GM18861 (cell line): ENCODE data around the gene PLAGL1.
"Not testable (repeated sequence)": the region's sequence is repeated elsewhere in the genome, so short reads cannot be mapped to it uniquely, and the experiment has no call there.

Experiments used
- ATAC-seq: cut with Tn5 transposase; IDR thresholded peaks from one replicate; pipeline ENCODE4 v1.9.1; 2021; ENCODE audit not compliant: unreplicated experiment

Gene PLAGL1

GRCh38 chr6:144009628-144010027, 1.6 kb upstream of the PLAGL1 start:
- not testable (repeated sequence) for ATAC-seq

- no peak for ATAC-seq
Observed at GRCh38 chr6:144008846-144009245, 787 bp upstream of the PLAGL1 start.

DNA sequence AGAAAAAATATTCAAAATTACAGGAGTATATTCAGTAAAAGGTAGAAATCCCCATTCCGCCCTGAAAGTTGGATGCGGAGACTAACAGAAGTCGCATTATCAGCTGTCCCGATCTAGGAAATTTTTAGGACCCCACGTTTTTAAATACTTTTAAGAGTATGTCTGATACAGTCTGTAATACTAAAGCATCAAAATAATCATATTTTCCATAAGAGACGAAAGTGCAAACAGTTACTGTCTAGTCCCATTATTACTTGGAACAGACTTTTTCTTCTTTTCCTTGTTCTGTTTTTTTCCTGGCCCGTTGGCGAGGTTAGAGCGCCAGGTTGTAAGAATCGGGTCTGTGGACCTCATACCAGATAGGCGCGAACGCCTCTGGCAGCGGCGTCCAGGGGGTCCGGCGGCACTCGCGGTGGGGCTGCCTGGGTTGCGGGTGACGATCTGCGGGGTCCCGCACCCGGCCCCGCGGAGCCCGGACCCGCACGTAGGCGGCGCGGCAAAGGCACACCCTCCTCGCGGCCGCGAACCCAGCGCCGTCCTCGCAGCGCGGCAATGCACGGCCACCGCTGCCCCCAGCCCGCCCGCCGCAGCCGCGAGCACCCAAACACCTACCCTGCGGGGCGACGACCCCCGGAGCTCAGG, 460 bp downstream of the PLAGL1 start:
- ATAC-seq: peak; percentile 30

DNA sequence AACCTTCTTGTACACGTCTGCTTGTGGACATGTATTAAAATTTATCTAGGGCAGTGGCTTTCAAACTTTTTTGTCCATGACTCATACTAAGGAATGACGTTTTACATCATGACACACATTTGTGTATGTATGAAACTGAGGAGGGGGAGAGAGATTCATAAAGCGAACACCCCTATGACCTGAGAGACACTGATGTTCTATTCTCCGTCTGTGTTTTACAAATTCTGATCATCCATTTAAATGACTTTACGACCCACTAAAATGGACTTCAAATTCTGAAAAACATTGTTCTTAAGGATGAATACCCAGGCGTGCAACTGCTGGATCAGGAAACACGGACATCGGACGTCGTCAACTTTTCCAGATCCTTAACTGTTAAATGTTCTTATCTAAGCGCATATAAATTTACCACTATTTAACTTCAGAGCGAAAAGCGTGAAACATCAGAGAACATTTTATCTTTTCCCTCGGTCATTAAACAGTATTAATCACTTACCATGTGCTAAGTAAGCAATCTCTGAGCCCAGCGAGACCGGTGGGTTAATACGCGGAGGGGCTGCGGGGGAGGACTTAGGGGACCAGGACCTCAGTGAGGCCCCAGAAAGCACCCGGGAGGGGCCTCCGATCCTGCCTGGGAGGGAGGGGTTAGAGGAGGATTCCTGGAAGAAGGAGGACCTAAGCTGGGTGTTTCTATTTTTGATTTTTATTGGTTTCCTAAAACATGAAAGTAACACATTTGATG, 1.2 kb downstream of the PLAGL1 start:
- ATAC-seq: no peak

GRCh38 chr6:143999406-143999805, 8.7 kb downstream of the PLAGL1 start:
- ATAC-seq: no peak

DNA sequence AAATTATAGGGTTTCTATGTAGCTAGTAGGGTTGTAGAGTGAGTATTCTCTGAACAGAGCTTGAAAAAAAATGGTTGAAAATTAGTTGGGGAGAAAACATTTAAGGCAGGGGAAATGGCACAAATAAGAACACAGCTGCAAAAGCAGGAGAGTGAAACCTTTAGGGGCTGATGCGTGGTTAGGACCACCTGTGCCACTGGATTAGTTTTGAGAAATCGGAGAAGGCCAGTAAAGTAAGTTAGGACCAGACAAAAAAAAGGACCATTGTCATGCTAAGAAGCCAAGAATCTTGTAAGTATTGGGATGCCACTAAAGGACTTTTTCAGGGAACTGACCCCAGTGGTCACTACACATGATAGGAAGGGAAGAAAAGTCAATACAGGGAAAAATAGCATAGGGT, 9.4 kb downstream of the PLAGL1 start:
- no peak for ATAC-seq

- no peak for ATAC-seq
Observed at GRCh38 chr6:143993965-143994646, 14.0 kb downstream of the PLAGL1 start.

- ATAC-seq: no peak
Observed at GRCh38 chr6:143992285-143992684, 15.8 kb downstream of the PLAGL1 start.

DNA sequence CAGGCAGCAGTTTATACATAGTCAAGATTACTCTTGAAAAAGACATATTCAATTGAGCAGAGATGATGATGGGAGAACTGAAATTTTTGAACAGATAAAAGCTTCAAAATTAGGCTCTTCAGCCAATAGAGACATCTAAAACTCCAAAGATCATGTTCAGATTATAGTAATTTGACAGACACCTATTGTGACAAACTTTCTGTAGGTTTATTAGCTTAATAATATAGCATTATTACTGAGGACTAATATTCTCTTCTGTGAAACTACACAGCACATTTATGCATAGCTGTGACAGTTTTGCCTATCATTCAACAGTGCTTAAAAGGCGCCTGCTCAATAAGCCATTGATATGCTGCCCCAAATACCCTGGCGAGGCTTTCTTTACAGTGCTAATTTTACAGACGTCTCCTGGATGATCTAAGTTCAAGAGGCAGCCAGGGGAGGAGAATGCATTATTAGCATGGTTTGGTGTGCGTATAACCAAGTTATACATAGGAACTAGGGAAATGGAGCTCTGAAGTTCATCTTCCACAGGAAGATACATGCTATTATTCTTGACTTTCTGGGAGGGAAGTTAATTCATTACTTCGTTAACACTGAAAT, 21.5 kb downstream of the PLAGL1 start:
- no peak for ATAC-seq

DNA sequence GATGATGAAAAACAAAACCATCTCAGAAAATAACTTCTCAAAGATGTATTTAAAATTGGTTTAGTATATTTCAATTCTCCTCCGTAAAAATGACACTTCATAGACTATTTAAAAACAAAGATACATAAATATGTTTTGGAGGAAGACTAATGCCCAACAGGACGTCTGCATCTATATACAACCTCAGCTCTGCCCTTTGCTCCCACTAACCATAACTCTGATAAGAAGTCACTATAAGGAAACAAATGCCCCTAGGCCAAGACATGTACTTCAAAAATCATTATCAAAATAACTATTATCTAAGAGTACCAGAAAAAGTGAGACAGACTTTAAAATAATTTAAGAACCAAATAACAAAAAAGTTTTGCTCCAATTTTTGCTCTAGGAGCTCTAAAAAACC, 23.4 kb downstream of the PLAGL1 start:
- no peak for ATAC-seq

- ATAC-seq: no peak
Observed at GRCh38 chr6:143982968-143983367, 25.1 kb downstream of the PLAGL1 start.

DNA sequence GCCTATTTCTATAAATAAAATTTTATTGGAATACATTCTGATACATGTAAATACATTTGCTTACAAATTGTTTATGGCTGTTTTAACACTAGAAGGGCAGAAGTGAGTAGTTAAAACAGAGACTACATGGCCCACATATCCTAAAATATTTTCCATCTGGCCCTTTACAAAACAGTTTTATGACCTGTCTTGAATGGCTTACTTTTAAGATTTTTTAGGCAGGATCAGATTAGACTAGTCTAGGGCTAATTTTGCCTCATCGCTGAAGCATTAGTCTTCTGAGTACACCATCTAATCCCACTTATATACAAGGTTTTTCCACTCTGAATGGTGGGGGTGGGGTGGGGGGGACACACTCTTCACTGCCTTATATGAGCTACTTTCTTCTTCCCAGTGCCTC, 27.1 kb downstream of the PLAGL1 start:
- ATAC-seq: no peak

GRCh38 chr6:143976806-143977349, 31.2 kb downstream of the PLAGL1 start:
- no peak for ATAC-seq

- ATAC-seq: no peak
Observed at GRCh38 chr6:143974089-143974488, 34.0 kb downstream of the PLAGL1 start.

GRCh38 chr6:143973097-143973966, 34.7 kb downstream of the PLAGL1 start:
- no peak for ATAC-seq

DNA sequence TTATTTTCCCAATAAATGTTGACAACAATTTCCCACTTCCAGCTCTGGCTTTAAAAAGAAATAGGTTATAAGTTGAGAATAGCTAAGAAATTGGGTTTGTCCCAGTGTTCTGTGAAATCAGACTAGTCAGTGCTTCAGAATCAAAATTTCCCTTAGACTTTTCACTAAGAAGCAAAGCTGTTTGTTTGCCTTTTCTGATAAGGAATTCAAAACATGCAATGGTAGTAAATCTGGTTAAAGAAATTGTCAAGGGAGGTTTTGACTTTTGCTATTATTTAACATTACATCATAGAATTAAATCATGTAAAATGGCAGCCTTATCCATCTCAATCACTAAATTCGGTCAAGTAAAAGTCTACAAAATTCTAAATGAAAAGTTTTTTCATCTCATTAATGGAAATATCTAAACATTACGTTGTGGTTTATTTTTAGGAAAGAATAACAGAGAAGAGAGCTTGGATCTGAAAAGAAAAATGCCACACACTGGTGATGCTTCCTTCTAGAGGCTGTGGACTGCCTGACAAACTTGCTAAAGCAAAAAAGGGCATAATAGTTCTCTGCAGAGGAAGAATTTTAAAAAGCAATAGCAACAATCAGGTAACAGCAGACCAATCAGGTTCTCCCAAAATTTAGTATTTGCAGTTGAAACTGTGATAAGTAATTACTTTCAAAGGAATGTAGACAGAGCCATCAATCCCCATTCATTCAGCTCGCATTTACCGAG, 36.4 kb downstream of the PLAGL1 start:
- ATAC-seq: no peak

- no peak for ATAC-seq
Observed at GRCh38 chr6:143970456-143971218, 37.4 kb downstream of the PLAGL1 start.

GRCh38 chr6:143969077-143969476, 39.0 kb downstream of the PLAGL1 start:
- ATAC-seq: no peak

DNA sequence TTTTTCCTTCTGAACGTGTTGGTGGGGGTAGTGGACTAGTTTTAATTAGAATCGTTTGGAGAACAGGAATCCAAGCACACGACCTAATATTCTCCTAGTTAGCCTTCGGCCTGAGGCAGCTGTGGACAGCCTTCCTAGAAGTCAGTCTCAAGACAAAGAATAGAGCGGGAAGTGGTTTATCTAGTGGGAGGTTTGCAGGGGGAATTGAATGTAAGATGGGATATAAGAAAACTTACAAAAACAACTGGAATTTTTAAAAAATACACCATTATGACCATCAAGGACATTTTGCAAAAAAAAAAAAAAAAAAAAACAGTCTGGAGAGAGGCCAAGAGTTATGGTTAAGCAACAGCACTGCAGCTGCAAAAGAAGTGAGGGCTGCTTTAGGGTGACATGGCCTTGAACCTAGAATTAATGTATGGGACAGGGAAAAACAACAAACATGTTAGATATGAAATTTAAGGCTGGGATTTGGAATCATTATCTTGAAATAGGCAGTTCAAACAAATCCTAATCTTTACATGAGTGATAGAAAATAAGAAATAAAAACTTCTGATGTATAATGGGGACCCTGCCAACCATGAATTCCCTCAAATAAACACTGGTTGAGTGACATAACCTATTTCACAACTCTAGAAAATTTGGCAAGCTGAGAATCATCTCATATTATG, 40.2 kb downstream of the PLAGL1 start:
- no peak for ATAC-seq
